Measurements from ENCODE around the gene KCNJ12.

DNA sequence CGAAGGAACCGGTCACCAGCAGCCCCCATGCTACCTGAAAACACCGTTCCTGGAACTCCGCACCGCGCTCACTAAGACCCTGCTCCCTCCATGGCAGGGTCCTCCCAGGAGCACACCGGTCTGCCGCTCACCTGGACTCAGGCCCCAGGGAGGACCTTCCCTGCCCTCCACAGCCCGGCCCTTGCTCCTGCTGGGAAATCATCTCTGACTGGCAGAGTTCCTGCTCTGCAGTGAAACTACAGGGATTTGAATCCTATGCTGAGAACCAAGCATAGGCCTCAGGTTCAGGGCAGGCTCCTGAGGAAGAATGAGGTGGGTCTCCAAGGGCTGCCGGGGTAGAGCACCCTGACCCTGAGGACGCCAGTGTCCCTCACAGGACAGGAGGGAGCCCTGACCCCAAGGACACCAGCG is 88.5 kb downstream of the KCNJ12 start:
- TF ChIP-seq, protein P1, sequence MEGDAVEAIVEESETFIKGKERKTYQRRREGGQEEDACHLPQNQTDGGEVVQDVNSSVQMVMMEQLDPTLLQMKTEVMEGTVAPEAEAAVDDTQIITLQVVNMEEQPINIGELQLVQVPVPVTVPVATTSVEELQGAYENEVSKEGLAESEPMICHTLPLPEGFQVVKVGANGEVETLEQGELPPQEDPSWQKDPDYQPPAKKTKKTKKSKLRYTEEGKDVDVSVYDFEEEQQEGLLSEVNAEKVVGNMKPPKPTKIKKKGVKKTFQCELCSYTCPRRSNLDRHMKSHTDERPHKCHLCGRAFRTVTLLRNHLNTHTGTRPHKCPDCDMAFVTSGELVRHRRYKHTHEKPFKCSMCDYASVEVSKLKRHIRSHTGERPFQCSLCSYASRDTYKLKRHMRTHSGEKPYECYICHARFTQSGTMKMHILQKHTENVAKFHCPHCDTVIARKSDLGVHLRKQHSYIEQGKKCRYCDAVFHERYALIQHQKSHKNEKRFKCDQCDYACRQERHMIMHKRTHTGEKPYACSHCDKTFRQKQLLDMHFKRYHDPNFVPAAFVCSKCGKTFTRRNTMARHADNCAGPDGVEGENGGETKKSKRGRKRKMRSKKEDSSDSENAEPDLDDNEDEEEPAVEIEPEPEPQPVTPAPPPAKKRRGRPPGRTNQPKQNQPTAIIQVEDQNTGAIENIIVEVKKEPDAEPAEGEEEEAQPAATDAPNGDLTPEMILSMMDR (IDR thresholded peaks at IDR 0.05 in 4 of 5, conservative IDR thresholded peaks at IDR 0.05 in 1 of 5): no peak
- TF ChIP-seq POLR2A (IDR thresholded peaks at IDR 0.05): no peak

Data from gastrocnemius medialis (tissue), 4 donors.